ENCODE measurements around the gene LAMA2.

LAMA2 gene

GRCh38 chr6:129516005-129516404, 633.1 kb downstream of the LAMA2 start:
- no peak for DNase-seq (ENCODE audit: low spot score)

GRCh38 chr6:129516787-129517186, 633.8 kb downstream of the LAMA2 start:
- DNase-seq (ENCODE audit: low spot score): no peak

GRCh38 chr6:129517288-129517687, 634.4 kb downstream of the LAMA2 start:
- DNase-seq (ENCODE audit: low spot score): no peak

- DNase-seq (ENCODE audit: low spot score): no peak
Measured at GRCh38 chr6:129519750-129520149, 636.8 kb downstream of the LAMA2 start.

- DNase-seq (ENCODE audit: low spot score): no peak
Measured at GRCh38 chr6:129521946-129522345, 639.0 kb downstream of the LAMA2 start.

GRCh38 chr6:129523816-129524215, 640.9 kb downstream of the LAMA2 start:
- no peak for DNase-seq (ENCODE audit: low spot score)

GRCh38 chr6:129525055-129525454, 642.1 kb downstream of the LAMA2 start:
- no peak for DNase-seq (ENCODE audit: low spot score)

- no peak for DNase-seq (ENCODE audit: low spot score)
Measured at GRCh38 chr6:129534926-129535325, 652.0 kb downstream of the LAMA2 start.

- DNase-seq (ENCODE audit: low spot score): no peak
Measured at GRCh38 chr6:129536271-129536670, 653.3 kb downstream of the LAMA2 start.

GRCh38 chr6:129539032-129539431, 656.1 kb downstream of the LAMA2 start:
- DNase-seq (ENCODE audit: low spot score): no peak

- DNase-seq (ENCODE audit: low spot score): no peak
Measured at GRCh38 chr6:129542705-129543104, 659.8 kb downstream of the LAMA2 start.

GRCh38 chr6:129543981-129544380, 661.0 kb downstream of the LAMA2 start:
- no peak for DNase-seq (ENCODE audit: low spot score)

GRCh38 chr6:129544892-129545612, 662.1 kb downstream of the LAMA2 start:
- no peak for DNase-seq (ENCODE audit: low spot score)

- no peak for DNase-seq (ENCODE audit: low spot score)
Measured at GRCh38 chr6:129546702-129547101, 663.8 kb downstream of the LAMA2 start.

- DNase-seq (ENCODE audit: low spot score): no peak
Measured at GRCh38 chr6:129551486-129551885, 668.5 kb downstream of the LAMA2 start.

- DNase-seq (ENCODE audit: low spot score): no peak
Measured at GRCh38 chr6:129552413-129552812, 669.5 kb downstream of the LAMA2 start.

- DNase-seq (ENCODE audit: low spot score): no peak
Measured at GRCh38 chr6:129555206-129555832, 672.4 kb downstream of the LAMA2 start.

- no peak for DNase-seq (ENCODE audit: low spot score)
Measured at GRCh38 chr6:129558248-129558647, 675.3 kb downstream of the LAMA2 start.

GRCh38 chr6:129565366-129565765, 682.4 kb downstream of the LAMA2 start:
- DNase-seq (ENCODE audit: low spot score): no peak

GRCh38 chr6:129565811-129566210, 682.9 kb downstream of the LAMA2 start:
- DNase-seq (ENCODE audit: low spot score): no peak

Data from COLO829 (cell line).